ENCODE results near the gene SV2C.

SV2C gene

DNA sequence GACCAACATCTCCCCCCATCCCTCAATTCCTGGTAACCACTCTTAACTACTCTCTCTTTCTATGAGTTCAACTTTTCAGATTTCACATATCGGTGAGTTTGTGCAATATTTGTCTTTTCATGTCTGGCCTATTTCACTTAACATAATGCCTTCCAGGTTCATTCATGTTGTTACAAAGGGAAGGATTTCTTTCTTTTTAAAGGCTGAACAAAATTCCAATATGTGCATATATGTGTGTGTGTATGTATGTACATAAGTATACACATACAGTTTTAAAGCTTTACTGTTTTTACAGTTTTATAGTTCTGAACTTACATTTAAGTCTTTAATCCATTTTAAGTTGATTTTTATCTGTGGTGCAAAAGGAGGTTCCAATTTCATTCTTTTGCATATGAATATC lies 130.7 kb downstream of the SV2C start:
- Histone ChIP-seq H3K4me3 (ENCODE audit: low read length) (no peak overlapping the region), H3K9me3 (ENCODE audit: insufficient read depth, low read depth, low read length) (peaks cover 3% of the 10 kb centered on the region; the same call in 1 of the 2 replicates), H3K36me3 (ENCODE audit: insufficient read depth, low read depth, low read length) (no peaks in the 10 kb centered on the region), H3K9ac (ENCODE audit: low read depth, low read length) (no peak overlapping the region), H3K27ac (ENCODE audit: low read length) (no peak overlapping the region), H3K4me1 (ENCODE audit: insufficient read depth, low read length) (no peaks in the 10 kb centered on the region), H3K27me3 (ENCODE audit: insufficient read depth, low read length) (no peaks in the 10 kb centered on the region)

DNA sequence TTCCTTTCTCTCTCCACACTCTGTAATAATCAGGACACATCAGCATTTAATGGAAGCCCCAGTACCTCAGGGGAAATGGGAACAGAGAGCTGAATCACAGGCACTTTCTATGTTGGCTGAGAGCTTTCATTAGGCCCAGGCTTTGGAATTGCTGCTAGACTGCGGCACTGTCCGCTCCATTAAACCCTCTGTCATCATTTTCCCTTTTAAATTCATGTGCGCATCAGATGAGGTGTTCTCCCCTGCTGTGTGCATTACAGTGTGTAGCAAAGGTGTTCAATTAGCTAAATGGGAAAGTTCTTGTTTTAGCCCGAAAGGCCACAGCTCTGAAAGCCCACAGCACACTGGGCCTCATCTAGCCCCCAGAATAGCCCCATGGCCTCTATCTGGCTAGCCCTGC lies 133.6 kb downstream of the SV2C start:
- H3K9ac ChIP-seq (ENCODE audit: low read depth, low read length): no peak overlapping the region
- H3K27me3 ChIP-seq (ENCODE audit: insufficient read depth, low read length): no peaks in the 10 kb centered on the region
- no peak overlapping the region for H3K4me3 ChIP-seq (ENCODE audit: low read length)
- no peaks in the 10 kb centered on the region for H3K9me3 ChIP-seq (ENCODE audit: insufficient read depth, low read depth, low read length)
- no peaks in the 10 kb centered on the region for H3K36me3 ChIP-seq (ENCODE audit: insufficient read depth, low read depth, low read length)
- H3K4me1 ChIP-seq (ENCODE audit: insufficient read depth, low read length): no peaks in the 10 kb centered on the region
- H3K27ac ChIP-seq (ENCODE audit: low read length): no peak overlapping the region

DNA sequence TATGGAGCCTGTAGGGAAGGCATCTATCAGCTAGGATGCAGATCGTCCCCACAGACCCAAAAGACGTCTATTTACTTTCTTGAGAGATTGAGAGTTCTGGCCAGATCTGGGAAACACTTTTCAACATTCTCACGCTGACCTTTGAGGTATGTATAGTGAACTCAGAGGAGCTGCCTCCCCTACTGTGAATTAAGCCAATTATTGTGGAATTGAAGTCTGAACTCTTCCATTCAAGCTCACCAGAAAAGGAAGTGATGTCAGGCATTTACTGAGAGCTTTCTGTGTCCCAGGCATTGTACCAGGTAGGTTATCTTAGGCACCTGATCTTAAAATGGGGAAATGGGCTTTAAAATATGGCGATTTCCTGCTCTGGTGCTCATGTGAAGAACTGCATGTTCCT lies 136.5 kb downstream of the SV2C start:
- Histone ChIP-seq H3K27ac (ENCODE audit: low read length) (no peak overlapping the region), H3K27me3 (ENCODE audit: insufficient read depth, low read length) (no peaks in the 10 kb centered on the region), H3K9ac (ENCODE audit: low read depth, low read length) (no peak overlapping the region), H3K4me1 (ENCODE audit: insufficient read depth, low read length) (no peaks in the 10 kb centered on the region), H3K36me3 (ENCODE audit: insufficient read depth, low read depth, low read length) (no peaks in the 10 kb centered on the region), H3K4me3 (ENCODE audit: low read length) (no peak overlapping the region), H3K9me3 (ENCODE audit: insufficient read depth, low read depth, low read length) (no peaks in the 10 kb centered on the region)

DNA sequence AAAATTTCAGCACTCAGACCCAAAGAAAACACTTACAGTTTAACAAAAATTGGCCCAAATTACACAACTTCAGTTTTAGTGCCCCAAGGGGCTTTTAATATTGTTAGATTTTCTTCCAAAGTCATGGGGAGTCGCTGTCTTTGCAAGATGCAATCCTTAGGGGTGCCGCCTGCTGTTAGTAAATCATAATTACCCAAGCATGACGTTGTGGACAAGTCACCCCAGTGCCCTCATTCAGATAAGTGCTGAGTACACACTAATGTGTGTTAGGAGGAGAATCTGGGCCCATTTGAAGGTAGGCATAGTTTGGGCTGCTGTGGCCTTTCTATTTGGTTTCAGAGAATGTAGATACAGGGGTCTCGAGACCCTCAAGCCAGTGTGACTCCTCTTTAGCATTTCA lies 138.1 kb downstream of the SV2C start:
- H3K27ac ChIP-seq (ENCODE audit: low read length): no peak overlapping the region
- H3K9me3 ChIP-seq (ENCODE audit: insufficient read depth, low read depth, low read length): no peaks in the 10 kb centered on the region
- no peaks in the 10 kb centered on the region for H3K4me1 ChIP-seq (ENCODE audit: insufficient read depth, low read length)
- H3K36me3 ChIP-seq (ENCODE audit: insufficient read depth, low read depth, low read length): no peaks in the 10 kb centered on the region
- H3K9ac ChIP-seq (ENCODE audit: low read depth, low read length): no peak overlapping the region
- H3K27me3 ChIP-seq (ENCODE audit: insufficient read depth, low read length): no peaks in the 10 kb centered on the region
- no peak overlapping the region for H3K4me3 ChIP-seq (ENCODE audit: low read length)

DNA sequence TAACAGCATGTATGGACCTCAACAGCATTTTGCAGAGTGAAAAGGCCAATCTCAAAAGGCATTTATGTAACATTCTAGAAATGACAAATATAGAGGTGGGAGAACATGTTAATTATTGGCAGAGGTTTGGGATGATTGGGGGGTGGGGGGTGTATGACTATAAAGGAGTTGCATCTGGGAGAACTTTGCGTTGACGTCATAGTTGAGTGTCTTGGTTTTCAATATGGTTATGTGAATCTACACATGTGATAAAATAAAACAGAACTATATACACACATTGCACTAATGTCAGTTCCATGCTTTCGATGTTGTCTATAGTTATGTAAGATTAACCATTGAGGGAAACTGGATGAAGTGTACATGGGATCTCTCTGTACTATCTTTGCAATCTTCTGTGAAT lies 139.1 kb downstream of the SV2C start:
- Histone ChIP-seq H3K36me3 (ENCODE audit: insufficient read depth, low read depth, low read length) (no peaks in the 10 kb centered on the region), H3K4me1 (ENCODE audit: insufficient read depth, low read length) (no peaks in the 10 kb centered on the region), H3K27me3 (ENCODE audit: insufficient read depth, low read length) (no peaks in the 10 kb centered on the region), H3K4me3 (ENCODE audit: low read length) (no peak overlapping the region), H3K9me3 (ENCODE audit: insufficient read depth, low read depth, low read length) (no peaks in the 10 kb centered on the region), H3K9ac (ENCODE audit: low read depth, low read length) (no peak overlapping the region), H3K27ac (ENCODE audit: low read length) (no peak overlapping the region)

DNA sequence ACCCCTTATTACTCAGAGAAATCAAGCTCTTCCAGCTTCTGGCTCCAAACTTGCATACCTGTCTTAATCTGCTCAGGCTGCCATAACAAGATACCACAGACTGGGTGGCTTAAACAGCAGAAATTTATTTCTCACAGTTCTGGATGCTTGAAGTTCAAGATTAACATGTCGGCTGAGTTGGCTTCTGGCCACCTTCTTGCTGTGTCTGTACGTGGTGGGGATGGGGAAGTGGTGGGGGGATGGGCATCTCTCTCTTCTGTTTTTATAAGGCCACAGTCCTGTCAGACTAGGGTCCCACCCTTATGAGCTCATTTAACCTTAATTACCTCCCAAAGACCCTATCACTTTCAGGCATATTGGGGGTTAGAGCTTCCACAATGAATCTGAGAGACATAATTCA lies 140.5 kb downstream of the SV2C start:
- no peaks in the 10 kb centered on the region for H3K27me3 ChIP-seq (ENCODE audit: insufficient read depth, low read length)
- H3K27ac ChIP-seq (ENCODE audit: low read length): no peak overlapping the region
- H3K9me3 ChIP-seq (ENCODE audit: insufficient read depth, low read depth, low read length): no peaks in the 10 kb centered on the region
- no peaks in the 10 kb centered on the region for H3K36me3 ChIP-seq (ENCODE audit: insufficient read depth, low read depth, low read length)
- H3K4me3 ChIP-seq (ENCODE audit: low read length): no peak overlapping the region
- H3K9ac ChIP-seq (ENCODE audit: low read depth, low read length): no peak overlapping the region
- no peaks in the 10 kb centered on the region for H3K4me1 ChIP-seq (ENCODE audit: insufficient read depth, low read length)

DNA sequence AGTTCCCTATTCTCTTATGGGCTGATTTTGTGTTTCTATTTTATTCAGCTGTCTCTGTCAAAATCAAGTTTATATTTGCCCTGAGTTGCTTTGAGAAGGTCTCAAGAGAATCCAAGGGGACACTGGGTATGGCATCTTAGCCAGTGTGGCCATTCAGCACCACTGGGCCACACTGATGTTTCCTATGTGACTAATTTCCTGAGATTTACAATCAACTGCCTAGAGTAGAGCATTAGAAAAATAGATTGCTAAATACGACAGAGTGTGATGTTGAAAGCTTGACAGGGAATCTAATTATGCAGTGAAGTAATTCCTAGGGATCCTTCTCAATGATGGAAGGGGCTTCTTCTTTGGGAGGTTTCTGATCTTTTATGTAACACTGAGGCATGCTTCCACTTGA lies 141.7 kb downstream of the SV2C start:
- Histone ChIP-seq H3K36me3 (ENCODE audit: insufficient read depth, low read depth, low read length) (no peaks in the 10 kb centered on the region), H3K4me3 (ENCODE audit: low read length) (no peak overlapping the region), H3K27ac (ENCODE audit: low read length) (no peak overlapping the region), H3K4me1 (ENCODE audit: insufficient read depth, low read length) (no peaks in the 10 kb centered on the region; the same call in 1 of the 2 replicates), H3K9ac (ENCODE audit: low read depth, low read length) (no peak overlapping the region), H3K27me3 (ENCODE audit: insufficient read depth, low read length) (no peaks in the 10 kb centered on the region), H3K9me3 (ENCODE audit: insufficient read depth, low read depth, low read length) (no peaks in the 10 kb centered on the region)

DNA sequence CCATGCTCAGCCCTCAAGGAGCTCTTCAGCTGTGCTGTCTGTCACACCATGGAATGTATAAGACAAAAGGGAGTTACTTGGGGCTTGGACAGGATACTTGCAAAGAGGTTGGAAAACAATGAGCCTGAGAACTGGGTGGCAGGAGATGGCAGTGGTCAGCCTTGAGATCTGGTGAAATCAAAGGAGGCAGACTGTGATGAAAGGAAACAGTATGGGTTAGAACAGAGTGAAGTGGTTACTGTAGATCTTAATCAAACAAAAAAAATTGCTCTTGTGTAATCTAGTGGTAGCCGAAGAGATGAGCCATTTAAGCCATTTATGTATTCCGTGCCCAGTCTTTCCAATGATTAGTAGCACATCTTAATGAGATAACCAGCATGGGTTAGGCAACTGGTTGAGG lies 142.2 kb downstream of the SV2C start:
- H3K9me3 ChIP-seq (ENCODE audit: insufficient read depth, low read depth, low read length): no peaks in the 10 kb centered on the region
- H3K27me3 ChIP-seq (ENCODE audit: insufficient read depth, low read length): no peaks in the 10 kb centered on the region
- H3K4me1 ChIP-seq (ENCODE audit: insufficient read depth, low read length): no peaks in the 10 kb centered on the region; the same call in 1 of the 2 replicates
- H3K36me3 ChIP-seq (ENCODE audit: insufficient read depth, low read depth, low read length): no peaks in the 10 kb centered on the region
- no peak overlapping the region for H3K27ac ChIP-seq (ENCODE audit: low read length)
- H3K4me3 ChIP-seq (ENCODE audit: low read length): no peak overlapping the region
- H3K9ac ChIP-seq (ENCODE audit: low read depth, low read length): no peak overlapping the region

DNA sequence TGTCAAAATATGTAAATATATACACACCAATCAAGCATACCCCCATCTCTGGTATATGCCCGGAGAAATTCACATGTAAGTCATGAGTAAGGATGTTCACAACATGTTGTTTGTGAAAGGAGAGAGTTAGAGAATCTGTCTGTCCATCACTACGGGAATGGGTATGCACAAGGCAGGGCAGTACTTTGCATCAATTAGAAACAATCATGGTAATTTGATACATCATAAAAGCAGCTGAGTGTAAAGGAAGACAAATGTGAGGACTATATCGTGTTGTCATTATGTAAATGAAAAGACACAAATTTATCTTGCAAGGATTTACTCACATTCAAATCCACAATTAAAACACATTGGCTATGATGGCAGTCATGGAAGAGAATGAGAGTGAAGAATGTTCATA lies 146.7 kb downstream of the SV2C start:
- Histone ChIP-seq H3K4me1 (ENCODE audit: insufficient read depth, low read length) (no peaks in the 10 kb centered on the region; the same call in 1 of the 2 replicates), H3K9ac (ENCODE audit: low read depth, low read length) (no peak overlapping the region), H3K27ac (ENCODE audit: low read length) (no peak overlapping the region), H3K9me3 (ENCODE audit: insufficient read depth, low read depth, low read length) (no peaks in the 10 kb centered on the region), H3K4me3 (ENCODE audit: low read length) (no peak overlapping the region), H3K36me3 (ENCODE audit: insufficient read depth, low read depth, low read length) (no peaks in the 10 kb centered on the region), H3K27me3 (ENCODE audit: insufficient read depth, low read length) (no peaks in the 10 kb centered on the region)

DNA sequence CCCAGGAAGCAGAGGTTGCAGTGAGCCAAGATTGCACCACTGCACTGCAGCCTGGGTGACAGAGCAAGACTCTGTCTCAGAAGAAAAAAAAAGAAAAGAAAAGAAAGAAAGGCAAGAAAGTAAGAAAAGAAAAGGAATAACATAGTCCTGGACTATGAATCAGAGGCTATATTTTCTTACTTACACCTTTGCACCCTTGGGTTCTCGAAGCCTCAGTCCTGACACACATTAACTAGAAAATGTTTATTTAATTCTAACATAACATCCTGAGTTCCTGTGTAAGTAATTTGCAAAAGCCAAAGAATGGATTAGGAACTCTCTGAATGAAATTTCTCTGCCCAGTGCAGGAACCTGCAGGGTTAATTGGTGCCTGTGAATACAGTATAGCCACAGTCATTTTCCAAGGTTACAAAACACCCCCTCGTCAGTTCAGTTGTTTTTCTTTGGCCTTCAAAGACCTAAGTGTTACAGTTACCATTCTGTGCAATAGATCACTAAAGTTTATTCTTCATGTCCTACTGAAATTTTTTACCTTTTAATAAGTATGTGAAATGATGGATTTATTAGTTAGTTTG lies 147.6 kb downstream of the SV2C start:
- H3K4me3 ChIP-seq (ENCODE audit: low read length): no peak overlapping the region
- H3K4me1 ChIP-seq (ENCODE audit: insufficient read depth, low read length): no peaks in the 10 kb centered on the region; the same call in 1 of the 2 replicates
- no peak overlapping the region for H3K9ac ChIP-seq (ENCODE audit: low read depth, low read length)
- H3K36me3 ChIP-seq (ENCODE audit: insufficient read depth, low read depth, low read length): no peaks in the 10 kb centered on the region
- no peaks in the 10 kb centered on the region for H3K27me3 ChIP-seq (ENCODE audit: insufficient read depth, low read length)
- no peak overlapping the region for H3K27ac ChIP-seq (ENCODE audit: low read length)
- H3K9me3 ChIP-seq (ENCODE audit: insufficient read depth, low read depth, low read length): no peaks in the 10 kb centered on the region

DNA sequence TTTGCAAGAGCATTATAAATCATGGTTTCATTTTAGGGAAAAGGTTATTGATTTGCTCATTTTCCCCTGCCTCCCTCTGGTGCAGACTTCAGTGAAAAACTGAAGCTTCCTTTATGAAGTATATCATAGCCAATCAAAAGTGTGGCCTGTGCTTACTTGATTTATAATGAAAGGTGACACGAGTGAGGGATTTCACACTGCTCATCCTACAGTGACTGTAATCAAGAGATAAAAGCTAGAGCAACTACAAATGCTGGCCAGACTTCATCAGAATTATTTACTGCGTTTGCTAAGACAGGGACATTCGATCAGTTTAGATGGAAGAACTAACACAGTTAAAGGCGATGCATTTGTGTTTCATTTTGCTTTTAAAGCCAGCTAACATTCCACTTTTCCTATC lies 151.5 kb downstream of the SV2C start:
- Histone ChIP-seq H3K9ac (ENCODE audit: low read depth, low read length) (no peak overlapping the region), H3K27ac (ENCODE audit: low read length) (no peak overlapping the region), H3K4me1 (ENCODE audit: insufficient read depth, low read length) (no peaks in the 10 kb centered on the region; the same call in 1 of the 2 replicates), H3K4me3 (ENCODE audit: low read length) (no peak overlapping the region), H3K36me3 (ENCODE audit: insufficient read depth, low read depth, low read length) (no peaks in the 10 kb centered on the region), H3K27me3 (ENCODE audit: insufficient read depth, low read length) (no peaks in the 10 kb centered on the region), H3K9me3 (ENCODE audit: insufficient read depth, low read depth, low read length) (no peaks in the 10 kb centered on the region)

DNA sequence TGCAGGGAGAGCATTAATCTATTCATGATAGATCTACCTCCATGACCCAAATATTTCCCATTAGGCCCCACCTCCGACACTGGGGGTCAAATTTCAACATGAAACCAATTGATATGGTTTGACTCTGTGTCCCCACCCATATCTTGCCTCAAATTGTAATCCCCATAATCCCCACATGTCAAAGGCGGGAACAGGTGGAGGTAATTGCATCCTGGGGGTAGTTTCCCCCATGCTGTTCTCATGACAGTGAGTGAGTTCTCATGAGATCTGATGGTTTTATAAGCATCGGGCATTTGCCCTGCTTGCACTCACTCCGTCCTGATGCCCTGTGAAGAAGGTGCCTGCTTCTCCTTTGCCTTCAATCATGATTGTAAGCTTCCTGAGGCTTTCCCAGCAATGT lies 153.5 kb downstream of the SV2C start:
- no peaks in the 10 kb centered on the region for H3K36me3 ChIP-seq (ENCODE audit: insufficient read depth, low read depth, low read length)
- H3K27me3 ChIP-seq (ENCODE audit: insufficient read depth, low read length): no peaks in the 10 kb centered on the region
- no peak overlapping the region for H3K4me3 ChIP-seq (ENCODE audit: low read length)
- H3K9ac ChIP-seq (ENCODE audit: low read depth, low read length): no peak overlapping the region
- no peak overlapping the region for H3K27ac ChIP-seq (ENCODE audit: low read length)
- H3K9me3 ChIP-seq (ENCODE audit: insufficient read depth, low read depth, low read length): no peaks in the 10 kb centered on the region
- no peaks in the 10 kb centered on the region for H3K4me1 ChIP-seq (ENCODE audit: insufficient read depth, low read length)

Data from iPS-20b (cell line).